Central memory CD8-positive, alpha-beta T cell (primary cell): ENCODE data around the gene PPP2R2C.

Source experiments
- ATAC-seq: fragments of 150-1000 bp; cut with Tn5 transposase; replicated peaks from 2 replicates; pipeline ENCODE4 v1.10.0; 2022; ENCODE audit warnings: mild to moderate bottlenecking, moderate FRiP score, moderate number of reproducible peaks; ENCODE audit not compliant: poor library complexity, severe bottlenecking; ENCODE audit errors: extremely low read depth
- DNase-seq, 2 donors: peaks; one replicate each; pipeline ENCODE4 v3.0.0; 2021; ENCODE audit warnings: low spot score in 2 of 2
- H3K27ac Mint-ChIP-seq: one replicate; pipeline ENCODE4 v1.8.0; 2022; ENCODE audit warnings: low read depth, mild to moderate bottlenecking, moderate library complexity, mixed read lengths
- H3K27me3 Mint-ChIP-seq: one replicate; pipeline ENCODE4 v1.8.0; 2022; ENCODE audit warnings: mixed read lengths
- H3K36me3 Mint-ChIP-seq: one replicate; pipeline ENCODE4 v1.8.0; 2022; ENCODE audit warnings: mild to moderate bottlenecking, moderate library complexity, mixed read lengths; ENCODE audit not compliant: insufficient read depth
- H3K4me1 Mint-ChIP-seq: one replicate; pipeline ENCODE4 v1.8.0; 2022; ENCODE audit warnings: mixed read lengths
- H3K4me3 Mint-ChIP-seq: one replicate; pipeline ENCODE4 v1.8.0; 2022; ENCODE audit warnings: mild to moderate bottlenecking, moderate library complexity, mixed read lengths
- H3K9me3 Mint-ChIP-seq: one replicate; pipeline ENCODE4 v1.8.0; 2022; ENCODE audit warnings: mixed read lengths

The PPP2R2C gene

DNA sequence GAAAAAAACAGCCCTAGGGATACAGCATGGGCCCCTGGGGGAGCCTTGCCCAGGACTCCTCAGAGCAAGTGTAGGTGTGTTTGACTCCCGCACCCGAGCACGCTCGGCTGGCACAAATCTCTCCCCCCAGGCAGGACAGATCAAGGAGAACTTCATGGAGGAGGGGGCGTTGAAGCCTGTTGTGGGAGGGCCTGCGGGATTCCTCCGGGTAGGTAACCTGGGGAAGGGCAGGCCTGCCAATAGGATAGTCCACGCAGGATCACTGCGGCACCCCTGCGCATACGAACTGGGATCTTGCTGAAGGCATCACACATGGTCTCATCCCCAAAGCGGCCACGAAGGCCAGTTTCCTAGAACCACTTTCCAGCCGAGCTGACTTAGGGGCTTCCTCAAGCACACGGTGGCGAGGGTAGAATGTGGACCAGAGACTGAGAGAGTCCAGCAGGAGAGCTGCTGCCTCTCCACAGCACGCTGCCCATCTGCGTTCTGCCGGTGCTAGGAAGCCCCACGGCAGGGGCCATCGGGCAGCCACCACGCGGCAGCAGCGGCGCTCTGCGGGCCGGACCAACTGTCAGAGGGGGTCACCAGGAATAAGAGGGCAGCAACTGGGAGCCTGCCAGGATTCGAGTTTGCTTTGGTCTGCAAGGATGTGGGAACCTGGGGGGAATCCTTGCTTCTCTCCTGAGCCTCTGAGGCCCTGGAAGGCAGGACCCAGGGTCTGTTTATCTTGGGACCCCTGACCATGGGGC is 145.9 kb downstream of the PPP2R2C start:
- H3K36me3 Mint-ChIP-seq, result peaks cover 3% of the 10 kb centered on the region
- ATAC-seq, result no peak
- H3K27ac Mint-ChIP-seq, result no peak overlapping the region
- no peak overlapping the region for H3K4me3 Mint-ChIP-seq
- H3K4me1 Mint-ChIP-seq, result no peaks in the 10 kb centered on the region
- H3K27me3 Mint-ChIP-seq, result peaks cover 55% of the 10 kb centered on the region
- DNase-seq, result no peak
- no peaks in the 10 kb centered on the region for H3K9me3 Mint-ChIP-seq

DNA sequence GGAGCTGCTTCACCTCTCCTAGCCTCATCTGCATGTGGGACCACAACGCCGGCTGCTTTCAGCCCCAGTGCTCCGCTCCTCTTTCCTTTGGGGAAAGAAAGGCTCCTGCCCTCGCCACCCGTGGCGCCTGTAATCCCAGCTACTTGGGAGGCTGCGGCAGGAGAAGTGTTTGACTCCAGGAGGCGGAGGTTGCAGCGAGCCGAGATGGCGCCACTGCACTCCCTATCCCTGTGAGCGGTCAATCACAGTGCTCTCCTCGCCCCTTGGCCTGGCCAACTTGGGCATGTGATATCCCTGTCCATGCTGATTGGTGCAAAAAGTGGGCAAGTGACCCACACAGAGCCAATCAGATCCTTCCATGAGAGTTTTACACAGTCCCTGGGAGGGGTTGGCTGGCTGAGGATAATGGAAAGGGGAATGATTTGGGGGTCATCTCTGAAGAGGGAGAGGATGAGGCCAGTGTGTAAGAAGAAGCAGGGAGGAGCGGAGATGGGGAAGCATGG is 146.6 kb downstream of the PPP2R2C start:
- H3K4me1 Mint-ChIP-seq, result no peaks in the 10 kb centered on the region
- no peaks in the 10 kb centered on the region for H3K9me3 Mint-ChIP-seq
- no peak overlapping the region for H3K27ac Mint-ChIP-seq
- peaks cover 55% of the 10 kb centered on the region for H3K27me3 Mint-ChIP-seq
- H3K4me3 Mint-ChIP-seq, result no peak overlapping the region
- ATAC-seq (no peak), DNase-seq (no peak)
- peaks cover 3% of the 10 kb centered on the region for H3K36me3 Mint-ChIP-seq

GRCh38 chr4:6324999-6325787 is 147.2 kb downstream of the PPP2R2C start:
- no peaks in the 10 kb centered on the region for H3K9me3 Mint-ChIP-seq
- peaks cover 3% of the 10 kb centered on the region for H3K36me3 Mint-ChIP-seq
- H3K4me1 Mint-ChIP-seq, result no peaks in the 10 kb centered on the region
- no peak overlapping the region for H3K4me3 Mint-ChIP-seq
- DNase-seq, result no peak
- H3K27me3 Mint-ChIP-seq, result peaks cover 55% of the 10 kb centered on the region
- no peak overlapping the region for H3K27ac Mint-ChIP-seq
- ATAC-seq, result no peak

- ATAC-seq (no peak), DNase-seq (no peak)
- Mint-ChIP-seq H3K4me3 (no peak overlapping the region), H3K4me1 (no peaks in the 10 kb centered on the region), H3K36me3 (peaks cover 3% of the 10 kb centered on the region), H3K27me3 (peaks cover 58% of the 10 kb centered on the region), H3K27ac (no peak overlapping the region), H3K9me3 (no peaks in the 10 kb centered on the region)
These were observed 147.9 kb downstream of the PPP2R2C start for GRCh38 chr4:6324461-6324998.

- no peak for ATAC-seq
- H3K4me1 Mint-ChIP-seq, result no peaks in the 10 kb centered on the region
- DNase-seq, result no peak
- H3K4me3 Mint-ChIP-seq, result no peak overlapping the region
- H3K27me3 Mint-ChIP-seq, result peaks cover 63% of the 10 kb centered on the region
- H3K36me3 Mint-ChIP-seq, result peaks cover 3% of the 10 kb centered on the region
- no peak overlapping the region for H3K27ac Mint-ChIP-seq
- H3K9me3 Mint-ChIP-seq, result no peaks in the 10 kb centered on the region
These were observed 149.4 kb downstream of the PPP2R2C start for GRCh38 chr4:6322761-6323566.

- Mint-ChIP-seq H3K36me3 (peaks cover 3% of the 10 kb centered on the region), H3K9me3 (no peaks in the 10 kb centered on the region), H3K4me1 (no peaks in the 10 kb centered on the region), H3K27ac (no peak overlapping the region), H3K27me3 (peaks cover 64% of the 10 kb centered on the region), H3K4me3 (no peak overlapping the region)
- DNase-seq (no peak), ATAC-seq (no peak)
These were observed 150.2 kb downstream of the PPP2R2C start for GRCh38 chr4:6322067-6322760.

DNA sequence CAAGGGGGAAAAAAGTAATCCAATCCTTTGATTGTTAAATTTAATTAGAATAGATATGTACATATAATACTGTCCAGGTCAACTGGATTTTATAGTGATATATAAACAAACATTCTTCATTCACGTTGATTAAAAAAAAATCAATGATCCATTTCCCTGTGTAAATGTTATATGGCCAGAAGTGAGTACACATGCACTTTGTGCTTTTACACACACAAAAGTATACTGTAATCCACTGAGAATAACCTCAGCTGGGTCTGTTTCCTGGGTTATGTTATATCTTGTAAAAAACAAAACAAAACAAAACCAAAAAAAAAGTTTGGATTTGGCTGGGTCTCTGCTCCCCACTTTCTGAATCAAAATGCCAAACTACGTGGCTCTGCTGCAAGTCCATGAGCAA is 151.1 kb downstream of the PPP2R2C start:
- Mint-ChIP-seq H3K27me3 (peaks cover 73% of the 10 kb centered on the region), H3K4me1 (no peaks in the 10 kb centered on the region), H3K9me3 (no peaks in the 10 kb centered on the region), H3K4me3 (no peak overlapping the region), H3K27ac (no peak overlapping the region), H3K36me3 (peaks cover 3% of the 10 kb centered on the region)
- ATAC-seq, result no peak
- no peak for DNase-seq

- H3K9me3 Mint-ChIP-seq, result no peaks in the 10 kb centered on the region
- peaks cover 72% of the 10 kb centered on the region for H3K27me3 Mint-ChIP-seq
- DNase-seq (no peak), ATAC-seq (no peak)
- no peak overlapping the region for H3K4me3 Mint-ChIP-seq
- no peak overlapping the region for H3K27ac Mint-ChIP-seq
- peaks cover 3% of the 10 kb centered on the region for H3K36me3 Mint-ChIP-seq
- no peaks in the 10 kb centered on the region for H3K4me1 Mint-ChIP-seq
These were observed 151.8 kb downstream of the PPP2R2C start for GRCh38 chr4:6320663-6321062.

DNA sequence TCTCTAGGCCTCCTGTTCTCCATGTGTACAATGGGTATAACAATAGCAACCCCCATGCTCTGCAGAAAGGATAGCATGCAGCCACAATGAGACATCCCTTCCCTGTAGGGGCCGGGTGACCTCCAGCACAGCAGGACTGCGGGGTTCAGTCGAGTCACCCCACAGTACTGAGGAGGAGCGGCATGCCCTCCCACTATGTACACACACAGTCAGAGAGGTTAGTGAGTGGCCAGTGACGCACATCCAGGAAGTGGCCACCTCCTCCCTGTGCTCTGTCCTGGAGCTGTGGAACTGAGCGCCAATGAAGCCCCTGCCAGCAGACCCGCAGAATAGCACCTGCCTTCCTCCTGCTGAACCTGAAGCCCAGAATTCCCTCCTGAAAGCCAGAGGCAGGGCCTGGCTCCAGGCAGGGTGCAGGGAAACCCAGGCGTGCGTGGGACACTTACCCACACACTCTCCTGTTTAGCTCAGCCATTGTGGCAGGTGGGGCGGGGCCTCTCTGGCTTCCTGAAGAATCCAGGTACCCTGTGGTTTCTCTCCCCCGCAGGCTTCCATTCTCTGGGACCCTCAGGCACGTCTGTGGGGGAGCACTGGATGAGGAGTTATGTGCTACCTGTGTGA is 152.8 kb downstream of the PPP2R2C start:
- ATAC-seq (no peak), DNase-seq (no peak)
- Mint-ChIP-seq H3K9me3 (no peaks in the 10 kb centered on the region), H3K4me3 (no peak overlapping the region), H3K27me3 (peaks cover 72% of the 10 kb centered on the region), H3K27ac (no peak overlapping the region), H3K36me3 (peaks cover 2% of the 10 kb centered on the region), H3K4me1 (no peaks in the 10 kb centered on the region)

GRCh38 chr4:6318206-6318605 is 154.2 kb downstream of the PPP2R2C start:
- peaks cover 74% of the 10 kb centered on the region for H3K27me3 Mint-ChIP-seq
- H3K4me1 Mint-ChIP-seq, result no peaks in the 10 kb centered on the region
- no peaks in the 10 kb centered on the region for H3K9me3 Mint-ChIP-seq
- H3K36me3 Mint-ChIP-seq, result peaks cover 2% of the 10 kb centered on the region
- no peak for DNase-seq
- ATAC-seq, result no peak
- no peak overlapping the region for H3K4me3 Mint-ChIP-seq
- no peak overlapping the region for H3K27ac Mint-ChIP-seq

DNA sequence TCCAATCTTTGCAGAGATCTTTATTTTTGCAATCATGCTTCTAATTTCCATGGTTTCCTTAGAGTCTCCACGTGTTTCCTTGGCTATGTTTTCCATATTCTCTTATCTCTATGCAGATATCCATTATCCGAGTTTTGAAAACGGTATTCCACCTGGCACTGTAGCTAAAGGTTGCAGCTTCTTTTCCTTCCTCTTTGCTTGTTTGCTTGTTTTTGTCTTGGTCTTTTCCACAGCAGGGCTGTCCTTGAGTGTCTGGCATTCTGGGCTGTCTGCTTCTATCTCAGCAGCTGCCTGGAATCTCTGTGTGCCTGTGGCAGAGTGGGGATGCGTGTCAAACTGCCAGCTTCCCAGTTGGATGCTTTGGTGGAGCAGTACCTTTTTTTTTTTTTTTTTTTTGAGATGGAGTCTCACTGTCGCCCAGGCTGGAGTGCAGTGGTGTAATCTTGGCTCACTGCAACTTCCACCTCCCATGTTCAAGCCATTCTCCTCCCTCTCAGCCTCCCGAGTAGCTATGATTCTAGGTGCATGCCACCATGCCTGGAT is 155.9 kb downstream of the PPP2R2C start:
- Mint-ChIP-seq H3K27ac (no peak overlapping the region), H3K4me3 (no peak overlapping the region), H3K9me3 (no peaks in the 10 kb centered on the region), H3K27me3 (peaks cover 76% of the 10 kb centered on the region), H3K36me3 (peaks cover 2% of the 10 kb centered on the region), H3K4me1 (no peaks in the 10 kb centered on the region)
- DNase-seq, result no peak
- no peak for ATAC-seq
